ENCODE data around the gene SLC12A4. TPM values are rescaled to one million over a fixed set of nuclear protein-coding genes. Genes with fewer than 3 reads are reported as not detected.

Gene SLC12A4
- total and polyA plus RNA-seq, 2 experiments from 2014 or later = 19.9 to 53.0 TPM

DNA sequence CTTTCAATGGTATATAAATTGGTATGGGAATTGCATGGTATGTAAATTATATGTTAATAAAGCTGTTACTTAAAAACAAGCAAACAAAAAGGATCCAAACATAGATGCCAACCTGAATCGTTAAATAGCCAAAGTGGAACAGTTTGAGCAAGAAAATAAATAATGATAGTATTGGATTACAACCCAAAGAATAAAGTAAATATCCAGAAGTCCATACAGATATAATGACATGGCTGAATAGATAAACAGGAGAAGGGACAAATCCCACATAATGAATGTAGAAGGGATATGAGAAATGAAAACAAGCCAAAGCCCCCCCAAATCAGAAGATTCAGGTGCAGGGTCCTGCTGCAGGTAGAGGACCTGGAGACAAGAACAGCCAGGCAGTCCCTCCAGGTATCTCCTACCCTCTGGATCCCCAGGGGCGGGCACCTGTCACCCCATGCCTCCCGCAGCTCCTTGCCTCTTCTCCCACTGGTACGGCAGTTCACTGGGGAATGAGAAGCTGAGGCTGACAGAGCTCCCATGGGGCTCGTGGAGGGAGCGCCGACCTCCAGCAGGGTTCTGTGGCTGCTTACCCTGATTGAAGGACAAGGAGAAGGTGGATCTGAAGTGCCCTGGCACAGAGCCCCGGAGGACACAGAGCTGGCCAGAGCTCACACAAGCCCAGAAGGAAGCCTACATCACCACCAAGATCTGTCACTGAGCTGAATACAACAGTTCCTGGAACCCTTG, 14.6 kb downstream of the SLC12A4 start:
- peaks cover 3% of the 10 kb centered on the region for H3K27me3 Mint-ChIP-seq (ENCODE audit: insufficient read depth, low read depth, poor library complexity)
- Histone ChIP-seq H3K4me3 (no peak overlapping the region), H3K36me3 (ENCODE audit: insufficient read depth) (peaks cover 6% of the 10 kb centered on the region; the same call in 1 of the 2 replicates), H3K27me3 (ENCODE audit: insufficient read depth) (no peaks in the 10 kb centered on the region), H4K20me1 (replicated peaks; ENCODE audit: insufficient read depth) (peaks cover 3% of the 10 kb centered on the region; the same call in 1 of the 2 replicates), H3K4me1 (ENCODE audit: insufficient read depth) (no peaks in the 10 kb centered on the region), H3K27ac (ENCODE audit: low read depth) (no peak overlapping the region), H3K79me2 (replicated peaks; ENCODE audit: insufficient read depth) (no peaks in the 10 kb centered on the region), H3K9me2 (ENCODE audit: insufficient read depth) (no peaks in the 10 kb centered on the region), H3K4me2 (no peak overlapping the region), H3F3A (replicated peaks; ENCODE audit: low read depth) (no peaks in the 10 kb centered on the region), H2AFZ (no peak overlapping the region)
- DNase-seq (ENCODE audit: low spot score) (no peak), ATAC-seq (no peak)
- TF ChIP-seq ZNF114 (CRISPR knock-in tag; IDR thresholded peaks at IDR 0.05) (no peak), POLR2AphosphoS5 (IDR thresholded peaks at IDR 0.05; ENCODE audit: low read depth) (no peak), ZNF331 (CRISPR knock-in tag; IDR thresholded peaks at IDR 0.05; ENCODE audit: low read depth) (no peak), JUNB (IDR thresholded peaks at IDR 0.05; ENCODE audit: unreplicated experiment) (no peak), EZH2 (IDR thresholded peaks at IDR 0.05; ENCODE audit: low read depth, unreplicated experiment) (no peak), NANOG (IDR thresholded peaks at IDR 0.05; ENCODE audit: borderline replicate concordance) (no peak), EZH2phosphoT487 (IDR thresholded peaks at IDR 0.05; ENCODE audit: unreplicated experiment) (no peak), CREB1 (CRISPR knock-in tag; IDR thresholded peaks at IDR 0.05; ENCODE audit: low read depth) (no peak), STAT1 (IDR thresholded peaks at IDR 0.05; ENCODE audit: unreplicated experiment) (no peak)
- TF ChIP-seq, protein P1, sequence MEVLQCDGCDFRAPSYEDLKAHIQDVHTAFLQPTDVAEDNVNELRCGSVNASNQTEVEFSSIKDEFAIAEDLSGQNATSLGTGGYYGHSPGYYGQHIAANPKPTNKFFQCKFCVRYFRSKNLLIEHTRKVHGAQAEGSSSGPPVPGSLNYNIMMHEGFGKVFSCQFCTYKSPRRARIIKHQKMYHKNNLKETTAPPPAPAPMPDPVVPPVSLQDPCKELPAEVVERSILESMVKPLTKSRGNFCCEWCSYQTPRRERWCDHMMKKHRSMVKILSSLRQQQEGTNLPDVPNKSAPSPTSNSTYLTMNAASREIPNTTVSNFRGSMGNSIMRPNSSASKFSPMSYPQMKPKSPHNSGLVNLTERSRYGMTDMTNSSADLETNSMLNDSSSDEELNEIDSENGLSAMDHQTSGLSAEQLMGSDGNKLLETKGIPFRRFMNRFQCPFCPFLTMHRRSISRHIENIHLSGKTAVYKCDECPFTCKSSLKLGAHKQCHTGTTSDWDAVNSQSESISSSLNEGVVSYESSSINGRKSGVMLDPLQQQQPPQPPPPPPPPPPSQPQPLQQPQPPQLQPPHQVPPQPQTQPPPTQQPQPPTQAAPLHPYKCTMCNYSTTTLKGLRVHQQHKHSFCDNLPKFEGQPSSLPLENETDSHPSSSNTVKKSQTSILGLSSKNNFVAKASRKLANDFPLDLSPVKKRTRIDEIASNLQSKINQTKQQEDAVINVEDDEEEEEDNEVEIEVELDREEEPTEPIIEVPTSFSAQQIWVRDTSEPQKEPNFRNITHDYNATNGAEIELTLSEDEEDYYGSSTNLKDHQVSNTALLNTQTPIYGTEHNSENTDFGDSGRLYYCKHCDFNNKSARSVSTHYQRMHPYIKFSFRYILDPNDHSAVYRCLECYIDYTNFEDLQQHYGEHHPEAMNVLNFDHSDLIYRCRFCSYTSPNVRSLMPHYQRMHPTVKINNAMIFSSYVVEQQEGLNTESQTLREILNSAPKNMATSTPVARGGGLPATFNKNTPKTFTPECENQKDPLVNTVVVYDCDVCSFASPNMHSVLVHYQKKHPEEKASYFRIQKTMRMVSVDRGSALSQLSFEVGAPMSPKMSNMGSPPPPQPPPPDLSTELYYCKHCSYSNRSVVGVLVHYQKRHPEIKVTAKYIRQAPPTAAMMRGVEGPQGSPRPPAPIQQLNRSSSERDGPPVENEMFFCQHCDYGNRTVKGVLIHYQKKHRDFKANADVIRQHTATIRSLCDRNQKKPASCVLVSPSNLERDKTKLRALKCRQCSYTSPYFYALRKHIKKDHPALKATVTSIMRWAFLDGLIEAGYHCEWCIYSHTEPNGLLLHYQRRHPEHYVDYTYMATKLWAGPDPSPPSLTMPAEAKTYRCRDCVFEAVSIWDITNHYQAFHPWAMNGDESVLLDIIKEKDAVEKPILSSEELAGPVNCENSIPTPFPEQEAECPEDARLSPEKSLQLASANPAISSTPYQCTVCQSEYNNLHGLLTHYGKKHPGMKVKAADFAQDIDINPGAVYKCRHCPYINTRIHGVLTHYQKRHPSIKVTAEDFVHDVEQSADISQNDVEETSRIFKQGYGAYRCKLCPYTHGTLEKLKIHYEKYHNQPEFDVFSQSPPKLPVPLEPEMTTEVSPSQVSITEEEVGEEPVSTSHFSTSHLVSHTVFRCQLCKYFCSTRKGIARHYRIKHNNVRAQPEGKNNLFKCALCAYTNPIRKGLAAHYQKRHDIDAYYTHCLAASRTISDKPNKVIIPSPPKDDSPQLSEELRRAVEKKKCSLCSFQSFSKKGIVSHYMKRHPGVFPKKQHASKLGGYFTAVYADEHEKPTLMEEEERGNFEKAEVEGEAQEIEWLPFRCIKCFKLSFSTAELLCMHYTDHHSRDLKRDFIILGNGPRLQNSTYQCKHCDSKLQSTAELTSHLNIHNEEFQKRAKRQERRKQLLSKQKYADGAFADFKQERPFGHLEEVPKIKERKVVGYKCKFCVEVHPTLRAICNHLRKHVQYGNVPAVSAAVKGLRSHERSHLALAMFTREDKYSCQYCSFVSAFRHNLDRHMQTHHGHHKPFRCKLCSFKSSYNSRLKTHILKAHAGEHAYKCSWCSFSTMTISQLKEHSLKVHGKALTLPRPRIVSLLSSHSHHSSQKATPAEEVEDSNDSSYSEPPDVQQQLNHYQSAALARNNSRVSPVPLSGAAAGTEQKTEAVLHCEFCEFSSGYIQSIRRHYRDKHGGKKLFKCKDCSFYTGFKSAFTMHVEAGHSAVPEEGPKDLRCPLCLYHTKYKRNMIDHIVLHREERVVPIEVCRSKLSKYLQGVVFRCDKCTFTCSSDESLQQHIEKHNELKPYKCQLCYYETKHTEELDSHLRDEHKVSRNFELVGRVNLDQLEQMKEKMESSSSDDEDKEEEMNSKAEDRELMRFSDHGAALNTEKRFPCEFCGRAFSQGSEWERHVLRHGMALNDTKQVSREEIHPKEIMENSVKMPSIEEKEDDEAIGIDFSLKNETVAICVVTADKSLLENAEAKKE (CRISPR knock-in tag; IDR thresholded peaks at IDR 0.05) = no peak
- TF ChIP-seq, protein P2, sequence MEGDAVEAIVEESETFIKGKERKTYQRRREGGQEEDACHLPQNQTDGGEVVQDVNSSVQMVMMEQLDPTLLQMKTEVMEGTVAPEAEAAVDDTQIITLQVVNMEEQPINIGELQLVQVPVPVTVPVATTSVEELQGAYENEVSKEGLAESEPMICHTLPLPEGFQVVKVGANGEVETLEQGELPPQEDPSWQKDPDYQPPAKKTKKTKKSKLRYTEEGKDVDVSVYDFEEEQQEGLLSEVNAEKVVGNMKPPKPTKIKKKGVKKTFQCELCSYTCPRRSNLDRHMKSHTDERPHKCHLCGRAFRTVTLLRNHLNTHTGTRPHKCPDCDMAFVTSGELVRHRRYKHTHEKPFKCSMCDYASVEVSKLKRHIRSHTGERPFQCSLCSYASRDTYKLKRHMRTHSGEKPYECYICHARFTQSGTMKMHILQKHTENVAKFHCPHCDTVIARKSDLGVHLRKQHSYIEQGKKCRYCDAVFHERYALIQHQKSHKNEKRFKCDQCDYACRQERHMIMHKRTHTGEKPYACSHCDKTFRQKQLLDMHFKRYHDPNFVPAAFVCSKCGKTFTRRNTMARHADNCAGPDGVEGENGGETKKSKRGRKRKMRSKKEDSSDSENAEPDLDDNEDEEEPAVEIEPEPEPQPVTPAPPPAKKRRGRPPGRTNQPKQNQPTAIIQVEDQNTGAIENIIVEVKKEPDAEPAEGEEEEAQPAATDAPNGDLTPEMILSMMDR (conservative IDR thresholded peaks at IDR 0.05; ENCODE audit: low read depth in 2 of 2) = no peak
- TF ChIP-seq, protein P3, sequence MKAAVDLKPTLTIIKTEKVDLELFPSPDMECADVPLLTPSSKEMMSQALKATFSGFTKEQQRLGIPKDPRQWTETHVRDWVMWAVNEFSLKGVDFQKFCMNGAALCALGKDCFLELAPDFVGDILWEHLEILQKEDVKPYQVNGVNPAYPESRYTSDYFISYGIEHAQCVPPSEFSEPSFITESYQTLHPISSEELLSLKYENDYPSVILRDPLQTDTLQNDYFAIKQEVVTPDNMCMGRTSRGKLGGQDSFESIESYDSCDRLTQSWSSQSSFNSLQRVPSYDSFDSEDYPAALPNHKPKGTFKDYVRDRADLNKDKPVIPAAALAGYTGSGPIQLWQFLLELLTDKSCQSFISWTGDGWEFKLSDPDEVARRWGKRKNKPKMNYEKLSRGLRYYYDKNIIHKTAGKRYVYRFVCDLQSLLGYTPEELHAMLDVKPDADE (IDR thresholded peaks at IDR 0.05) = no peak
- TF ChIP-seq, protein P4, sequence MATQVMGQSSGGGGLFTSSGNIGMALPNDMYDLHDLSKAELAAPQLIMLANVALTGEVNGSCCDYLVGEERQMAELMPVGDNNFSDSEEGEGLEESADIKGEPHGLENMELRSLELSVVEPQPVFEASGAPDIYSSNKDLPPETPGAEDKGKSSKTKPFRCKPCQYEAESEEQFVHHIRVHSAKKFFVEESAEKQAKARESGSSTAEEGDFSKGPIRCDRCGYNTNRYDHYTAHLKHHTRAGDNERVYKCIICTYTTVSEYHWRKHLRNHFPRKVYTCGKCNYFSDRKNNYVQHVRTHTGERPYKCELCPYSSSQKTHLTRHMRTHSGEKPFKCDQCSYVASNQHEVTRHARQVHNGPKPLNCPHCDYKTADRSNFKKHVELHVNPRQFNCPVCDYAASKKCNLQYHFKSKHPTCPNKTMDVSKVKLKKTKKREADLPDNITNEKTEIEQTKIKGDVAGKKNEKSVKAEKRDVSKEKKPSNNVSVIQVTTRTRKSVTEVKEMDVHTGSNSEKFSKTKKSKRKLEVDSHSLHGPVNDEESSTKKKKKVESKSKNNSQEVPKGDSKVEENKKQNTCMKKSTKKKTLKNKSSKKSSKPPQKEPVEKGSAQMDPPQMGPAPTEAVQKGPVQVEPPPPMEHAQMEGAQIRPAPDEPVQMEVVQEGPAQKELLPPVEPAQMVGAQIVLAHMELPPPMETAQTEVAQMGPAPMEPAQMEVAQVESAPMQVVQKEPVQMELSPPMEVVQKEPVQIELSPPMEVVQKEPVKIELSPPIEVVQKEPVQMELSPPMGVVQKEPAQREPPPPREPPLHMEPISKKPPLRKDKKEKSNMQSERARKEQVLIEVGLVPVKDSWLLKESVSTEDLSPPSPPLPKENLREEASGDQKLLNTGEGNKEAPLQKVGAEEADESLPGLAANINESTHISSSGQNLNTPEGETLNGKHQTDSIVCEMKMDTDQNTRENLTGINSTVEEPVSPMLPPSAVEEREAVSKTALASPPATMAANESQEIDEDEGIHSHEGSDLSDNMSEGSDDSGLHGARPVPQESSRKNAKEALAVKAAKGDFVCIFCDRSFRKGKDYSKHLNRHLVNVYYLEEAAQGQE (IDR thresholded peaks at IDR 0.05; ENCODE audit: unreplicated experiment) = no peak
- H3K4me1 Mint-ChIP-seq = no peaks in the 10 kb centered on the region; the same call in 2 of the 3 replicates
- peaks cover 37% of the 10 kb centered on the region for H3K36me3 Mint-ChIP-seq (ENCODE audit: low read depth)
- H3K9me3 Mint-ChIP-seq = no peaks in the 10 kb centered on the region
- no peak overlapping the region for H3K4me3 Mint-ChIP-seq
- H3K27ac Mint-ChIP-seq = no peak overlapping the region
